HG02763 (cell line): Measurements from ENCODE around the gene IGSF21.

Source experiments
- ATAC-seq: cut with Tn5 transposase; IDR thresholded peaks from one replicate; pipeline ENCODE4 v1.9.1; 2021; ENCODE audit warnings: mild to moderate bottlenecking, moderate library complexity; ENCODE audit not compliant: unreplicated experiment

IGSF21 gene

GRCh38 chr1:18203645-18204044 lies 96.0 kb downstream of the IGSF21 start:
- ATAC-seq: no peak

- no peak for ATAC-seq
These were observed 97.0 kb downstream of the IGSF21 start for GRCh38 chr1:18204575-18204974.

GRCh38 chr1:18205319-18205718 lies 97.7 kb downstream of the IGSF21 start:
- ATAC-seq: no peak

- ATAC-seq: no peak
These were observed 104.2 kb downstream of the IGSF21 start for GRCh38 chr1:18211764-18212163.

GRCh38 chr1:18217398-18218043 lies 109.9 kb downstream of the IGSF21 start:
- no peak for ATAC-seq

GRCh38 chr1:18229625-18230024 lies 122.0 kb downstream of the IGSF21 start:
- no peak for ATAC-seq

GRCh38 chr1:18230321-18230720 lies 122.7 kb downstream of the IGSF21 start:
- ATAC-seq: no peak

- ATAC-seq: no peak
These were observed 123.2 kb downstream of the IGSF21 start for GRCh38 chr1:18230840-18231239.

- no peak for ATAC-seq
These were observed 124.5 kb downstream of the IGSF21 start for GRCh38 chr1:18232052-18232451.

GRCh38 chr1:18233176-18233864 lies 125.7 kb downstream of the IGSF21 start:
- no peak for ATAC-seq

- ATAC-seq: no peak
These were observed 127.2 kb downstream of the IGSF21 start for GRCh38 chr1:18234790-18235242.

GRCh38 chr1:18237371-18237770 lies 129.8 kb downstream of the IGSF21 start:
- no peak for ATAC-seq

GRCh38 chr1:18238190-18238589 lies 130.6 kb downstream of the IGSF21 start:
- no peak for ATAC-seq

- ATAC-seq: no peak
These were observed 132.1 kb downstream of the IGSF21 start for GRCh38 chr1:18239671-18240070.

GRCh38 chr1:18240906-18241305 lies 133.3 kb downstream of the IGSF21 start:
- no peak for ATAC-seq

- no peak for ATAC-seq
These were observed 134.3 kb downstream of the IGSF21 start for GRCh38 chr1:18241891-18242290.

- ATAC-seq: no peak
These were observed 136.0 kb downstream of the IGSF21 start for GRCh38 chr1:18243503-18244175.

GRCh38 chr1:18244762-18245161 lies 137.2 kb downstream of the IGSF21 start:
- no peak for ATAC-seq

- no peak for ATAC-seq
These were observed 138.0 kb downstream of the IGSF21 start for GRCh38 chr1:18245647-18246046.

- no peak for ATAC-seq
These were observed 138.9 kb downstream of the IGSF21 start for GRCh38 chr1:18246543-18246942.

- ATAC-seq: no peak
These were observed 139.6 kb downstream of the IGSF21 start for GRCh38 chr1:18247151-18247550.

GRCh38 chr1:18249631-18250030 lies 142.0 kb downstream of the IGSF21 start:
- no peak for ATAC-seq
